Thoracic aorta (tissue), 2 donors: ENCODE measurements around the gene OCA2. TPM values are rescaled to one million over a fixed set of nuclear protein-coding genes. Genes with fewer than 3 reads are reported as not detected.
"Not testable (repeated sequence)": the region's sequence is repeated elsewhere in the genome, so short reads cannot be mapped to it uniquely, and the experiment has no call there.

ENCODE experiments used
- ATAC-seq: fragments of 150-250 bp; one replicate; pipeline ENCODE4 v1.8.0; 2017; ENCODE audit warnings: low read depth; ENCODE audit not compliant: insufficient number of reproducible peaks, low FRiP score
- DNase-seq: peaks from one replicate; pipeline ENCODE4 v3.0.0-alpha.2; 2020; ENCODE audit warnings: low spot score
- H3K27ac ChIP-seq, 2 donors: fragments of 200-600 bp; sonication (generic); 1 replicate in 1 of 2; 2 replicates in 1 of 2; pipeline ENCODE4 v1.5.1; 2016; ENCODE audit warnings: mild to moderate bottlenecking in 2 of 2, moderate library complexity in 2 of 2
- H3K27me3 ChIP-seq: fragments of 200-600 bp; sonication (generic); replicated peaks from 2 replicates; pipeline ENCODE4 v1.6.0; 2016; ENCODE audit warnings: mild to moderate bottlenecking; ENCODE audit not compliant: insufficient read depth
- H3K36me3 ChIP-seq: fragments of 200-600 bp; sonication (generic); one replicate; pipeline ENCODE4 v1.5.1; 2016
- H3K4me1 ChIP-seq, 2 donors: fragments of 200-600 bp; sonication (generic); 1 replicate in 1 of 2; 2 replicates in 1 of 2; pipeline versions ENCODE4 v1.5.1 to v1.6.0; 2016; ENCODE audit warnings: low read depth in 2 of 2, mild to moderate bottlenecking in 1 of 2; ENCODE audit not compliant: control insufficient read depth in 1 of 2
- H3K4me3 ChIP-seq: fragments of 200-600 bp; sonication (generic); 2 replicates; pipeline ENCODE4 v1.5.1; 2016; ENCODE audit warnings: mild to moderate bottlenecking
- H3K9me3 ChIP-seq: fragments of 200-600 bp; sonication (generic); 2 replicates; pipeline ENCODE4 v1.5.1; 2016
- CTCF ChIP-seq: fragments of 200-600 bp; sonication (generic); IDR thresholded peaks from one replicate; pipeline ENCODE4 v1.5.1; 2019; ENCODE audit warnings: antibody characterized with exemption
- total RNA-seq, 2 donors: library from RNA; depleted of rRNA; stranded (reverse); fragments of >200 nt; gene quantifications; one replicate each; pipeline versions ENCODE4 v1.1.0 to v1.2.3, GENCODE V29; 2016

The OCA2 gene
- total RNA-seq, 2 donors from 2014 or later = 8.0 to 14.8 TPM

DNA sequence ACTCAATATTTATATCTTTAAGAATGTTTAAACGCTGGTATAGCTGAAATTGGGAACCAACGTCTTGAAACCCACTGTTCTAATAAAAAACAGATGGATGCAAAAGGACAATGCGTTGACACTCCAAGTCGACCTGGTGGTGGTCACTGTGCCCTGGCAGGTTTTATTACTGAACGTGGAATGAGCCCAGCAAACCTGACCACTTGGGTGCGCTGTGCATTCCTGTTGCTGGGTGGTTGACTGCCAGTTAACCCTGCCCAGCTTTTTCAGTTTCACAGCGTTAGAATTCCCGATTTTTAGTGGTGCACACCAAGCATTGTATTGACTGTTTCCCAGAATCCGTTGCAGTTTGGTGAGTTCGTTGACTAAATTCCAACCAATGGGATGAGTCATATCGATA is 384.4 kb downstream of the OCA2 start:
- Histone ChIP-seq H3K4me1 (no peaks in the 10 kb centered on the region), H3K27ac (no peak overlapping the region), H3K9me3 (peaks cover 5% of the 10 kb centered on the region), H3K4me3 (no peak overlapping the region), H3K36me3 (no peaks in the 10 kb centered on the region), H3K27me3 (no peaks in the 10 kb centered on the region)
- DNase-seq (no peak), ATAC-seq (no peak)
- no peak for TF ChIP-seq CTCF

DNA sequence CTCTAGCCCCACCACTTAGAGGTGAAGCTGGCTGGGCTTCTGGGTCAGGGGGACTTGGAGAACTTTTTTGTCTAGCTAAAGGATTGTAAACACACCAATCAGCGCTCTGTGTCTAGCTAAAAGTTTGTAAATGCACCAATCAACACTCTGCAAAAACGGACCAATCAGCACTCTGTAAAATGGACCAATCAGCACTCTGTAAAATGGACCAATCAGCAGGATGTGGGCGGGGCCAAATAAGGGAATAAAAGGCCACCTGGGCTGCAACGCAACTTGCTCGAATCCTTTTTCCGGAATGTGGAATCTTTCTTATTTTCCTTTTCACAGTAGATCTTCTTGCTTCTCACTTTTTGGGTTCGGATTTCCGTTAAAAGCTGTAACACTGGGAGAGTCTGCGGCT is 385.3 kb downstream of the OCA2 start:
- DNase-seq, H3K36me3 ChIP-seq: not testable (repeated sequence)
- H3K9me3 ChIP-seq = peaks cover 12% of the 10 kb centered on the region

DNA sequence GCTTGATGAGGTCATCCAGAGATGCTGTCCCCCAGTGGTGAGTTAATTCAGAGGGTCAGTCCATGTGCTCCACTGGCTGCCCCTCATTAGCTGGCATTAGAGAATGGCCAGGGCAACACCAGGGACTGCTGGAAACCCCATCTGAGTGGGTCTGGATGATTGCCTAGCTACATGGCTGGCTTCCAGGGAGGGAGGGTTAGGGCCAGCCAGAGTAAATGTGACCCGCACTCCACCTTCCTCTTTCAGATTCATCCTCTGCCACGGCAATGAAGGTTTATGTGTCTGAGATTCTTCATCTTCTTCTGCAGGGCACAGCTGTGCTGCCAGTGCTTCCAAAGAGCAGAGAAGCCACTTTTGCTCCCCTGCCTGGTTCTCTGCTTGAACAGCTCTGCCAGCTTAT is 391.9 kb downstream of the OCA2 start:
- TF ChIP-seq CTCF = no peak
- no peak for ATAC-seq

More for the DNA sequence above, 385.3 kb downstream of the OCA2 start:
- not testable (repeated sequence) for H3K27ac ChIP-seq, H3K27me3 ChIP-seq, H3K4me1 ChIP-seq, H3K4me3 ChIP-seq, ATAC-seq

GRCh38 chr15:27706300-27706699 is 392.8 kb downstream of the OCA2 start:
- Histone ChIP-seq H3K27ac (no peak overlapping the region), H3K36me3 (no peaks in the 10 kb centered on the region), H3K4me1 (no peaks in the 10 kb centered on the region), H3K27me3 (no peaks in the 10 kb centered on the region), H3K9me3 (peaks cover 9% of the 10 kb centered on the region), H3K4me3 (no peak overlapping the region)
- TF ChIP-seq CTCF = no peak
- ATAC-seq = no peak
- no peak for DNase-seq

More for the DNA sequence above, 391.9 kb downstream of the OCA2 start:
- H3K27ac ChIP-seq = no peak overlapping the region
- no peaks in the 10 kb centered on the region for H3K36me3 ChIP-seq
- H3K27me3 ChIP-seq = no peaks in the 10 kb centered on the region
- no peak for DNase-seq
- no peak overlapping the region for H3K4me3 ChIP-seq
- H3K9me3 ChIP-seq = peaks cover 9% of the 10 kb centered on the region
- no peaks in the 10 kb centered on the region for H3K4me1 ChIP-seq

DNA sequence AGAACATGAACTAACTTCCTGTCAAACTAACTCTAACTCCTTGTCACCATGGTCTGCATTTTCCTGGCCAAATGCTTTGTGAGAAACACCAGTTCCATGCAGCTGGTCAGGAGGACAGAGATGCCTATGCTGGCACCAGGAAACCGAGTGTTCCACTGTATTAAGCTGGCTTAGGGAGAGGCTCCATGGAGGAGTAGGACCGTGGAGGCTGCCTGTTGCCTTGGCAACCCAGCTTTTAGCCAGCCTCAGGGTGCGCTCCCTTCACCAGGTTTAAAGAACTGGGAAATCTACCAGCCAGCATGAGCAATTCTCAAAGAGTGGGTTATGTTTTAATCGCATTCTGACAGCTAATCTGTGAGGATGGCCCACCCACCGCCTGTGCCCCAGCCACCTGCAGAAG is 394.1 kb downstream of the OCA2 start:
- DNase-seq (no peak), ATAC-seq (no peak)
- Histone ChIP-seq H3K4me3 (no peak overlapping the region), H3K4me1 (no peaks in the 10 kb centered on the region), H3K27ac (no peak overlapping the region), H3K9me3 (peaks cover 9% of the 10 kb centered on the region), H3K27me3 (no peaks in the 10 kb centered on the region), H3K36me3 (no peaks in the 10 kb centered on the region)
- TF ChIP-seq CTCF = no peak

Other genes starting within 250 kb of the OCA2 start
- gene HERC2, start 222.9 kb upstream of the OCA2 start, total RNA-seq = 10 to 100 TPM; 50.9 to 62.0 TPM